GM21526 (cell line): ENCODE results near the gene TOPAZ1.

Experiments
- ATAC-seq: cut with Tn5 transposase; IDR thresholded peaks from one replicate; pipeline ENCODE4 v1.9.1; 2021; ENCODE audit warnings: moderate library complexity; ENCODE audit not compliant: unreplicated experiment, low FRiP score

Gene TOPAZ1

DNA sequence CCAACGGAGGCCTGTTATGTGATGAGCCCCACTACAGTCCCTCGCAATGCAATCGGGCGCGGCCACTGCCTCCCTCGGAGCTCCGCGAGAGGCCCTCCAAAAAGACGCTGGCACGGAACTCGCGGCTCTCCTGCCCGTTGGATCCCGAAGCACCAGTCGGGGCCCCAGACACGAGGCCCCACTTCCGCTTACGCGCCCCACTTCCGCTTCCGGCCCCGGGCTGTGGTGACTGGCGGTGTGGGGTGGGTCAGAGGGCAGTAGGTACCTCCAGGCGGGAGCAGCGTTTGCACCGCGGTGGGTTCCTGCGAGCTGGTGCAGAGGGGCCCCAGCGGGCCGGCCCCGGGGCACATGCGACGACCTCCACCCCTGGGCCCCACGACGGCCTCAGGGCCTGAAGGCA, at the start of gene TOPAZ1:
TSS of gene TOPAZ1 (plus strand) at position 181 of the 400 bp plus-strand sequence. CDS start at position 349, 168 bp downstream.
- ATAC-seq = no peak

DNA sequence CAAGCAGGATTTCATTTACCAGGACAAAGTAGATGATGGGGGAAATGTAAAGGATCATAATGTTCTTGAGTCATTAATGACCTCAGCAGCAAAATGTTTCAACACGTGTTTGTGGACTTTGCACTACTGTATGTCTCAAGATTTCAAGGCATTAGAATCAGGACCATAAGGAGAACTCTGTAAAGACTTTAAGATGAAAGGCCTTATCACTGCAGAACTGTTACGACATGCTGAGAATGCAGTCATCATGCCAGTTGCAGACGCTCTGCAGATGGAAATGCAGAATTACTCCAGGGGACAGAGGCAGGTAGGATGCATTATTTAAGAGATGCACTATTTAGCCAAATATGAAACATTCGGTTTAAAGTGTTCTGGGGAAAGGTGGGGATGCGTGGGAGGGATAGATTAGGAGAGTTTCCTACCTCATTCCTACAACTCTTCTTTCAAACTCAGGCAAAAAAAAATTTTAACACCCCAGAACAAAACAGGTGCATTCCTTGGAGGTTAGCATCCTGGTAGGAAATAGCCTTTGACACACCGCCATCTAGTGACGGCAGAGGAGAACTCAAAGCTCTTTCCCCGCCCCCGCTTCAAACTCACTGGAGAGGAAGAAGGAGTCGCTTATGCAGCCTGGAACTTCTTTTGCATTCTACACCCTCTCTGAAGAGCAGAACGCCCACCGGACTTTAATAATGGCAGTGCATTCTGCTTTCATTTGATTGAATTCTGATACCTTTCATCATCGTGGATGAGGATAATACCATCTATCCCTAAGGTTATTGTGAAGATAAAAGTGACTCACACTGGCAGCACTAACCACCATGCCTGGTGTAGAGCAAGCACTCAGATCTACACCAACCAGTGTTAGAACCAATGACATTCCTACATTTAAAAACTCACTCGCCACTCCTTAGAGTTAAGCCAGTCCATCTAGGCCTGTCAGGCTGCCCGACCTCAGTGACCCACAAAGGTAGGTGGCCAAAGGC, 43.1 kb upstream of the TOPAZ1 start:
- ATAC-seq = peak; percentile 61

DNA sequence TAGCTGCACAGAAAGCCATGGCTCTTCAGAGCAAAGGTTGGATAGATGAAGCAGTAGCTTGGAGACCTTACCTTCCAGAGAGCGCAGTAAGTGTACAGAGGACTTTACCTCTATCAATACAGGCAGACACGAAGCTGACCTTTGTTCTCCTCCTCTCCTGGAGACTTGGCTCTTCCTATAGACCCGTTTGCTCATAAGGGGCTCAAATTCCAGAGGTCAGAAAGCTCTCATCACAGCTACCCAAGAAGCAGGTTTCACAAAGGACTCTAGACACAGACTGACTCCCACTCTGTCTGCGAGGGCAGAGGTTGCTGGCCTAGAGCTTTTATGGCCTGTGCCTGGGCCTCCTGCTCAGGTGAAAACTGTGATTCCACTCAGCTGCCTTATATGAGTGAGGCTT, 35.4 kb upstream of the TOPAZ1 start:
- no peak for ATAC-seq

DNA sequence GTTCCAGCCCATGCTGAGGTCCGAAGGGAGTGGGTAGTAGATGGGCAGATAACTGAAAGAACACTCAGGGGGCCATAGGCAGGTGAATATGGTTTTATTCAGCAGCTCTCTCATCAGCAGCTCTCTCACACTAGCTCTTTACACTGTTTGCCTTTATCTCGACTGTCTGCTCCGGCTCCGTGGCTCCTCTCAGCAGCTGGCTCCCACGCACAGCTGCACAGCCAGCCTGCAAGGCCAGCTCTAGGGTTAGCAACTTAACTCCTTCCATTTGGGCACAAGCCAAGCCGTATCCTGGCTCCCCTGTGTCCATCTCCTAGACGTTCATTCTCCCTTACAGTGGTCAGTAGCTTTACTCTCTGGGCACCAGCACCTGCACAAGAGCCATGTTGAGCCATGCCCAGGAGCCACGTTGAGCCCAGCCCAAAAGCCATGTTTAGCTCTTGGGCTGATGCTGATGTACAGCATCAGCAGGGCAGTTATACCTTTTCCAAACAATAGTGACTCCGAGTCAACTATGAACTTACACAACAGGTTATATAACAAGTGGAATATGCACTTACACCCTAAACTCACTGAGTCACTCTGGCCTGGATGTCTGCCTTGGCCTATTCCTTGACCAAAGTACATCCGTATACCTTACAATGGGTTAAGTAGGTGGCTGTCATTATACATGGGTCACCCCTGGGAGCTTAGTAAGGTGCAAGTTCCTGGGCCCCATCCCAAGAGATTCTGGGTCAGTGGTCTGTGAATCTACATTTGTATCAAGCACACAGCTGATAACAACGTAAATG, 34.6 kb upstream of the TOPAZ1 start:
- ATAC-seq = no peak

DNA sequence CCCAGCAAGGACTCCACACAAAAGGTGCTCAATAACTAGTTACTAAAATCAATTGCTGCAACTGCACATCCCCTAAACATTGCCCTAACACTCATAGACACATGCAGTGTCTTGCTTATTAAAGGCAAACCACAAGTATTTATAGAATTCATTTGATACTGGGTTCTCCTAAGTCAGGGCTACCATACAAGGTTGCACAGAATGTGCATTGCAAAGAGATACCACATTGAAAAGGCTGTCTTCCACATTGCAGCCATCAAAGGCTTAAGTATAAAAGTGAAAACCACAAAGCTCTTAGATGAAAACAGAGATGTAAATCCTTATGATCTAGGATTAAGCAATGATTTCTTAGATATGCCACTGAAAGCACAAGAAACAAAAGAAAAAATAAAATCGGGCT, 33.6 kb upstream of the TOPAZ1 start:
- no peak for ATAC-seq

DNA sequence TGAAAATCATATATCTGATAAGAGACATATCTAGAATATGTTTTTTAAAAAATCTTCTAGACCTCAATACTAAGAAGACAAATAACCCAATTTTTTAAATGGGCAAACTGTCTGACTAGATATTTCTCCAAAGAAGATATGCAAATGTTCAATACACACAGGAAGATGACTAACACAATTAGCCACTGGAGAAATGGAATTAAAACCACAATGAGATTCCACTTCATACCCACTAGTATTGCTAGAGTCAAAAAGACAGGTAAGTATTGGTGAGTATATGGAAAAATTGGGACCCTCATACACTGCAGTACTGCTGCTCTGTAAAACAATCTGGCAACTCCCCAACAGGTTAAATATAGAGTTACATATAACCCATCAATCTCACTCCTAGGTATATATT, 33.1 kb upstream of the TOPAZ1 start:
- ATAC-seq = no peak

DNA sequence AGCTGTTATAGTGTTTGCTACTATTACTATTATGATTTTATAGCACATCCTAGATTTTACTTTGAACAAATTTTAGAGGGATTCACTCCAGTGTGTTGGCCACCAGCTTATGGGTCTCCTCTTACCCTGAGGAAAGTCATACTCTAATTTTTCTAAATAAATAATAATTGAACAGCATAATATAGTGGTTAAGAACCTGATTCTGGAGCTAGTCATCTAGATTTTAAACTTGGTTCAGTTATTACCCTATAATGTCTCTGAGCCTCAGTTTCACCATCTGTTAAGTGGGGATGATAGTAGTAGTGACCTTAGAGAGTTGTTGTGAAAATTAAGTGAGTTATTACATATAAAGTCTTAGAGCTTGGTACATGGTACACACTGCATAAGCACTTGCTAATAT, 30.7 kb upstream of the TOPAZ1 start:
- ATAC-seq = no peak

DNA sequence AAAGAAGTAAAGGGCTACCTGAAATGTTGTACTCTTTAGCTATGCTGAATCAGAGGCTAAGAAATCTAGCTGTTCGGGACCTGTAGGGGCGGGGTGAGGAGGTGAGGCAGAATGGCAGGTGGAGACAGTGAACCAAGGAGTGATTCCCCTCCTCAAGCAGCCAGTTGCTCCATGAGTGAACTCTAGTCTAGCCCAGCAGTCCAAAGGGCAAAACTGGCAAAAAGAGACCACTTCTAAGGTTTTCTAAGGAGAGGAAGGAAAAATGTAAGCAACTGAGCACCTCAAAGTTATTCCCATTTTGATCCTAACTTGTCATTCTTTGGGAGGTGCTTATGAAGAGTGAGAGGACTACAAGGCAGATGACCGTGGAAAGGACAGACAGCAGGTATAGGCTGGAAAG, 19.3 kb upstream of the TOPAZ1 start:
- no peak for ATAC-seq

DNA sequence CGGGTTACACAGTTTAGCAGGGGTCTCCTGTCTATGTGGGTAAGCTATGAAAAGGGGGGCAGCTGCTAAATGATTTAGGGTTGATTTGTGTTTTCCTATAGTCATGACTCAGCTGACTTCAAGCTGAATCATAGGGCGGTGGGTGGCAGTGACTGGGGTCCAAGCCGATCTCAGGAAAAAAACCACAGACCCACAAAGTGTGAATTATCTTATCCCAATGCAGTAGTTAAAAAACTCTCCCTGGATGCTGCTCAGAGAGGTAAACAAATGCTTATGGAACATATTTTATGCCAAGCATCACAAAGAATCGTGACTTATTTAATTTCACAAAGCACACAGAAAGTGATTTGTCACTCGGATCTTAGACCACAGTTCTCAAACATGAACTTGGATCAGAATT, 18.4 kb upstream of the TOPAZ1 start:
- ATAC-seq = no peak

DNA sequence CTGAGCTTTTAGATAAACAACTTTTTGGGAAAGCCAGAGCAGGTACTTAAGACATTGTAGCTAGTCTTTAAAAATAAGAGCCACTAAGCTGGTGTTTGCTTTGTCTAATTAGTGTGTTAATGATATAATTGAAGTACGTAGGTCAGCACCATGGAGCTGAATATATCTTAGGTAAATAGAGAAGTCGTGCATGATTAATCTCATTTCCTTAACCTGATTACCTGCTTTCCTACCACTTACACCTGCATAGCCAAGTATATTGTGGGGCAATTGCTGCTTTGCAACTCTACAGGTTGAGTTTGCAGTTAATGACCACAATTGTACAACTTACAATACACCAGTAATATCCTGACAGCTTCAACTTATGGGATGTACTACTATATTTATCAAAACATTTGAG, 17.6 kb upstream of the TOPAZ1 start:
- ATAC-seq = no peak

DNA sequence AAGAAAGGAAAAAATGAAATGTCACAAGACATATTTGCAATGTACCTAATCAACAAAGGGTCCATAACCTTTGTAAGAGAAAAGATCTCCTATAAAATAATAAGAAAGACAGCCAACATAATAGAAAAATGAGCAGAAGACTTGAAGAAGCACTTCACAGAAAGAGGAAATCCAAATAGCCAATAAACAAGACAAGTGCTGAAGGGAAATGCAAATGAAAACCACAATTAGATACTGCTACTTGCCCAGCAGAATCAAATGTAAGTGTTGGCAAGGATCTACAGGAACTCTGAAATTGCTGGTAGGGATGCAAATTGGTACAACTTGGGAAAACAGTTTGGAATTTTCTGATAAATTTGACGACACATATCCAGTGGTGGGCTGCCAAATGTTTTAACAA, 15.1 kb upstream of the TOPAZ1 start:
- ATAC-seq = no peak

DNA sequence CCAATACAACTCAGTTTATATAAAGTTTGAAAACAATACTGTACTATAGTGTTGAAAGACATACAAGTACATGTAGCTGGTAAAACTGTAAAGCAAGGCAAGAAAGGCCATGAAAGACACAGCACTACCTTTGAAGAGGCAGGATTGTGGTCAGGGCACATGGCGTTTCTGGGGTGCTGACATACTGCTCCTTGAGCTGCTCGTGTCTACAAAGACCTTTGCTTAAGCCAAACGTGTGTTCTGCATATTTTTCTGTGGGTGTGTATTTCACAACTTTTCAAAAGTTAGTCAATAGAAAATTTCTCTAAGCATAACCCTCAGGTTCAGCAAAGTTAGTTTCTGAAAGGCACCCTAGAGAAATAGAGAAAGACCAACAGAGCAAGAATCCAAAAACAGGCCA, 14.1 kb upstream of the TOPAZ1 start:
- no peak for ATAC-seq

DNA sequence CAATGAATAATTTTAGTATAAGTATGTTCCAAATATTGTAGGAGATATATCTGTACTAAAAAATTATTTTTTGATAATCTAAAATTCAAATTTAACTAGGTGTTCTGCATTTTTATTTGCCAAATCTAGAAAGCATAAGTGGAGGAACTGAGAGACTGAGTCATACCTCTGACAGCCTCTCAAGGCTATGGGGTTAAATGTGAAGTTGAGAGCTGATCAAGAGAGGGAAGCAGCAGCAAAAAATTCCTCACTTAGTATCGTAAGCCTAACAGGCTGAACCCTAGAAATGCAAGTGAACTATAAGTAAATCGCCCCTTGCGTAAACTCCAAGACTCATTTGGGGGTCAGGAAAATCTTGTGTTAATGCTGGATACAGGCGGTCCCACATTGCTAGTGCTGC, 12.8 kb upstream of the TOPAZ1 start:
- ATAC-seq = no peak

DNA sequence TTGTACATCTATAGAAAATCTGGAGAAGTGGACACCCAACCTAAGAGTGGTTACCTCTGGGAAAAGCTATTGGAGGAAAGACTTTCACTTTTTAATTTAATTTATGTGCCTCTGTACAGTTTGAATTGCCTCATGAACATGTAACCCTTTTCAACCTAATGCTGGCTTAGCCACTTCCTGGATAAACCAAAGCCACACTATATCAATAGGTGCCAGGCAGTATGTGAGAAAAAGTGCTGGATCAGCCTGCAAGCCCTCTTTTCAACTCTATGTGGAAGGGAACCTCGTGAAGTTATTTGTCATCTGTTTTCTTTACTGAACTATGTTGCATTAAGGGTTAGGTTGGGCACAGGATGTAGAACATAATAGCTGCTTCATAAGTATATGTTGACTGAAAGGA, 9.3 kb upstream of the TOPAZ1 start:
- ATAC-seq = no peak

DNA sequence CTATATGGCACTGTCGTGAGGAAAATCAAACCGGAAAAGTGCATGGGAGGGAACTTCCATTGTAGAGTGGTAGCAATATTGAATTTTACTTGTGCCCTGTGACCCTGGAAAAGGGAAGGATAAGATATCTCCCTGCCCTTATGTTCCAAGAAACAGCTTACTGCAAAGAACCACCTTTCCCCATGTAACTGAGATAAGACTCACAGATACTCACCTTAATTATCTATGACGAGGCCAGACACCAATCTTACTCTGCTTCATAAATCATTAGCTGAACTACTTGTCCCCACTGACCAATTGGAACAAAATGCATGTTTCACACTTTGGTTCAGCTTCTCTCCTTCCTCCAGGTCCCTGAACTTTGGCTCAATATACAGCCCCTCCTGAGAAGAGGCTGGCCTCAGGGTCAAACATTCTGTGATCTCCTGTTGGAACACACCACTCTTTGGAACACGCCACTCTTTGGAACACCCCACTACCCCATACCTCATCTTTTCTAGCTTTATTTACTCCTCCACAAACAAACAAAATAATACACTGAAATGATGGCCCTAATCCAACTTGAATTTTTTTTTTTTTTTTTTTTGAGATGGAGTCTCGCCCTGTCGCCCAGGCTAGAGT, 6.9 kb upstream of the TOPAZ1 start:
- ATAC-seq = no peak

DNA sequence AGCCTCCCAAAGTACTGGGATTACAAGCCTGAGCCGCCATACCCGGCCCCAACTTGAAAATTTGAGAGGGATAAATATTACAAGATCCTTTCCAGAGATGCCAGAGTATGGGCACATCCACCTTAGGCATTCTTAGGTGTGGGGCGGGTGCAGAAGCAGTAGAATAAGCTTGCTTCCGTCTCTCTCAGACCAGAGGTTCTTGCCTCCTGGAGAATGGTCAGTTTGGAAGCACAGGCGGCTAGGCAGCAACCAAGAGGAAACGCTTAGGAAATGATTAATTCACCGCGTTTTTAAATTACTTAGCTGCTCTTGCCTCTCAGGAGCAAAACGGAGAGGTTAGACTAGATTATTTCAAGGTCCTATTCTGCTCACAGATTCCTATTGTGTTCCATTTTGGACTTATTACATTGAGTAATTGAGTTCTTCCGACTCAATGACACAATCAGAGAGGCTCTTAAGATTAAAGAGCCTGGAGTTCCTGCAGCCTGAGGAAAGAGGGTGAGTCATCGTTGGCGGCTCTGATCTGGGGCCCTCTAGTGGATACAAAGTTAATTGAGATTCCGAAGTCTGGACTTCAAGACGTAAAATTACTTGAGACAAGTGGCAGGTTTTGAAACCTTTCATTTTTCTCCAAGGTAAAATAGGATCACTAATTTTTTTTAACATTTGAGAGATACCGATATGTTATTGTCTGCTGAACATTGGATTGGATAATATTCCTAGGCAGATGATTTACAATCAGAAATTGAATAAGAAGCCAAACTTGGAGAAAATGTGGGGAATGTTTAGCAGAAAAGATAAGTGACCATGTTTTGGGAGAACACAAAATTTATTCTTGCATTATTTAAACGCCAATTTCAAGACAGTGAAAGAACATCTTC, 5.8 kb upstream of the TOPAZ1 start:
- no peak for ATAC-seq

DNA sequence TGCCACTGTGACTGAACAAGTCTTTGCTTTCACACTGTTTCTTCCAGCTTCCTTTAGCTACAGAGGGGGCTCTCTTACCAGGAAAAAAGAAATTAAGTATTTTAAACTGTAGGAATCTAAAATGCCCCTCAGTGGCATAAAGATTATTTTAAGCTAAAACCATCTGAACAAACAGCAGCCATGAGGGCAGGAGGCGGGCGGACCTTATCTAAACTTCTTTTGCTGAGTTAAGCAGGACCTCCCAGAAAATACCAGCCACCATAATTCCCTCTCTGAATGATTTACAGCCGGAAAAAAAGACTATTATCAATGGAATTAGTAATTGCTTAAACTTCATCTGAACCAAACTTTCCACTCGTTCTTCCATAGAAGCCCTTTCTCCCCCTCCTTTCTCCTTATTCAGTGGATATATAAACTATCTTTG, 5.2 kb upstream of the TOPAZ1 start:
- no peak for ATAC-seq

DNA sequence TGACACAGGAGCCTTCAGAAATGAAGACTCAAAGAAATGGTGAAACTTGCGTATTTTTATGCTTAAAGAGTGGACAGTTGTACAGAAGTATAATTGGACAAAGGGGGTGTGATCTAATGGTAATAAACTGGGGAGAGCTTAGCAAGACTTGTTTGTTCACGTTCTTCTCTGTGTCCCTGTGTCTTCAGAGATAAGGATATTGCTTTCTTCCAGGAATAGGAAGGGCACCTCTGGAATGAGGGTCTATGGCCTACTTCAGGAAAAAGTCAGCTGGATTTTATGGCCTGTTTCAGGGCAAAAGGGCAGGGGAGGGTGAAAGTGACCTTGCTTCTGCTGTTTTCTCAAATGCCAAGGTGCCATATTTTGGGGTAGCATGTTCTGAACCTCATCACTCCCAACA, 4.5 kb upstream of the TOPAZ1 start:
- ATAC-seq = no peak

DNA sequence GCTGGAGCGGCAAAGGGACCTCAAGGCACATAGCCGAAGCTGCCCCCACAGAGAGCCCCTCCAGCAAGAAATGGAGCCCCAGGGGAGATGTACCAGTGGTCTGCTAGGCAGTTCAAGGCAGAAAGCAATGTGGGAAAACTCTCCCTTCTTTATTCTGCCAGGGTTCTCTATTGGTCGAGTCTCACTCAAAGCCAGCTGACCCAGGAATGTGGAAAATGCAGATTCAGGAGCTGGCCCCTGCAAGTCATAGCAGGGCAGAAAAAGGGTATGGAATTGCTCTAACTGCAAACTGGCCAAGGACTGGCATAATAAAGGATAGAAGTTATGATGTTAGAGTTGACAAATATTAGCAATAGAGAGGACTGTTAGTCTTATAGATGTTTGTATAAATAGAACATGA, 4.0 kb upstream of the TOPAZ1 start:
- ATAC-seq = no peak

DNA sequence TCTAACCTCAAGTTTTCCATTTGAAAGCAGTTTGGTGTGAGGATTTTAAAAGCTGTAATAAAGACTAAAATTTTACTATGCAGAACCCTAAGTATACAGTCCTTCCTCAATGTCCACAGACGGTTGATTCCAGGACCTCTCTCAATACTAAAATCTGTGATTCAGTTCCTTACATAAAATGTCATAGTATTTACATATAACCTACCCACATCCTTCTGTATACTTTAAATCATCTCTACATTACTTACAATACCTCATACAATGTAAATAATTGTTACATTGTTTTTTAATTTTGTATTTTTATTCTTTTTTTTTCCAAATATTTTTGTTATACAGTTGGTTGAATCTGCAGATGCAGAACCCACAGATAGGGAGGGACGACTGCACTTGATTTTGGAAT, 2.8 kb upstream of the TOPAZ1 start:
- no peak for ATAC-seq
